GM20000 (cell line): ENCODE results near the gene ABHD16B.

Source experiments
- DNase-seq: peaks from one replicate; pipeline ENCODE4 v3.0.0; 2012; ENCODE audit warnings: low spot score
- TF ChIP-seq, protein P1 (sequence below): IDR thresholded peaks from 2 replicates; pipeline ENCODE4 v1.5.1; 2012; ENCODE audit warnings: mild to moderate bottlenecking, control low read depth; ENCODE audit errors: extremely low read depth, missing control alignments

ABHD16B gene

DNA sequence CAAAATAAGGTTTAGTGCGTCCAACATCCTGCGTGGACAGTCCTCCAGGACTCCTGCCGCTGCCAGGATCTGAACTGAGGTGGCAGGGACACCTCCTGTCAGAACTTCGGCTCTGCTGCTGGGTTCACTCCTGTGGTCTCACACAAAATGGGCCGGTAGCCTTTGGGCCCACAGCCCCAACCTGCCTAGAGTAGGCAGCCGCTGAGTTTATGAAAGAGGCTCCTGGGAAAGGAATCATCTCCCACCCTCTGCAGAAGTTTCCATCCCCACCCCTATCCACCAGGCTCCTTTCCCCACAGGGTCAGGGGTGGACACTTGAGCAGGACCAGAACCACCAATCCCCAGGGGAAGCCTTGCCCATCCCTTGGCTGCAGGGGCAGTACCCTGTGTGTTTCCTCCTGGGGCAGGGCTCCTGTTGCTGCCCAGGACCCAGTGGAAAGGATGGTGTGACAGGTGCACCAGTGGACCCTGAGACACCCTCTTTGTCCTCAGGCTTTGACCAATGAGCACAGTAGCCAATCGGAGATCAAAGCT, 2.1 kb upstream of the ABHD16B start:
- TF ChIP-seq, protein P1, sequence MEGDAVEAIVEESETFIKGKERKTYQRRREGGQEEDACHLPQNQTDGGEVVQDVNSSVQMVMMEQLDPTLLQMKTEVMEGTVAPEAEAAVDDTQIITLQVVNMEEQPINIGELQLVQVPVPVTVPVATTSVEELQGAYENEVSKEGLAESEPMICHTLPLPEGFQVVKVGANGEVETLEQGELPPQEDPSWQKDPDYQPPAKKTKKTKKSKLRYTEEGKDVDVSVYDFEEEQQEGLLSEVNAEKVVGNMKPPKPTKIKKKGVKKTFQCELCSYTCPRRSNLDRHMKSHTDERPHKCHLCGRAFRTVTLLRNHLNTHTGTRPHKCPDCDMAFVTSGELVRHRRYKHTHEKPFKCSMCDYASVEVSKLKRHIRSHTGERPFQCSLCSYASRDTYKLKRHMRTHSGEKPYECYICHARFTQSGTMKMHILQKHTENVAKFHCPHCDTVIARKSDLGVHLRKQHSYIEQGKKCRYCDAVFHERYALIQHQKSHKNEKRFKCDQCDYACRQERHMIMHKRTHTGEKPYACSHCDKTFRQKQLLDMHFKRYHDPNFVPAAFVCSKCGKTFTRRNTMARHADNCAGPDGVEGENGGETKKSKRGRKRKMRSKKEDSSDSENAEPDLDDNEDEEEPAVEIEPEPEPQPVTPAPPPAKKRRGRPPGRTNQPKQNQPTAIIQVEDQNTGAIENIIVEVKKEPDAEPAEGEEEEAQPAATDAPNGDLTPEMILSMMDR = no peak
- DNase-seq = no peak

DNA sequence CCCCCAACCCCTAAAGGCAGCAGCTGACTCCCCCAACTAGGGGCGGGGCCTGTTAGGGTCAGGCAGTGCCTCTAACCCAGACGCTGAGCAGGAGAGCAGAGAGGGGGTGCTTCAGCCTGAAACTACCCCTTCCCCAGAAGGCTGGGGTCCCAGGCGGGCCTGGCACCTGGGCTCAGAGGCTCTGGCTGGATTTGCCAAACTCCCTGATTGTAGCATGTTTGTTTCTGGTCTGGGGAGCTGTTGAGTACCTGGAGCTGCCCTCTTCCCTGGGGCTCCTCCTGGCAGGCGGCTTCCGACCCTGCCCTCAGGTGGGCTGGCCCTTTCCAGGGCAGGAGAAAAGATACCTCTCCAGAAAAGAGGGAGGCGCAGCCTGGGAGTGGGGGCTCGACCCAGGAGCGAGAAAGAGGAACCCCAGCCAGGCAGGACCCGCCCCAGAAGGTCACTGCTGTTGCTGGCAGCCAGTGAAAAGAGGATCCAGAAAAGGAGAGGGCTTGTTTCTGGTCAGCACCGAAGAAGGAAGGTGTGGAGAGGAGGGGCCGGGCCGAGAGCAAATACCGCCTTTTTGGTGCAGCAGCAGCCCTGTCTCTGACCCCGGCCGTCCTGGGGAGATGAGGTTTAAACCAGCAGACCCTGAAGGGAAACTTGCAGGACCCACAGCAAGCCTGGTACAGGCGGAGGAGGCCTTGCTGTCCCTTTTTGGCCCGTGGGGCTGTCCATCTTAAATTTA, 810 bp upstream of the ABHD16B start:
- DNase-seq = no peak
- TF ChIP-seq, protein P1 = no peak

DNA sequence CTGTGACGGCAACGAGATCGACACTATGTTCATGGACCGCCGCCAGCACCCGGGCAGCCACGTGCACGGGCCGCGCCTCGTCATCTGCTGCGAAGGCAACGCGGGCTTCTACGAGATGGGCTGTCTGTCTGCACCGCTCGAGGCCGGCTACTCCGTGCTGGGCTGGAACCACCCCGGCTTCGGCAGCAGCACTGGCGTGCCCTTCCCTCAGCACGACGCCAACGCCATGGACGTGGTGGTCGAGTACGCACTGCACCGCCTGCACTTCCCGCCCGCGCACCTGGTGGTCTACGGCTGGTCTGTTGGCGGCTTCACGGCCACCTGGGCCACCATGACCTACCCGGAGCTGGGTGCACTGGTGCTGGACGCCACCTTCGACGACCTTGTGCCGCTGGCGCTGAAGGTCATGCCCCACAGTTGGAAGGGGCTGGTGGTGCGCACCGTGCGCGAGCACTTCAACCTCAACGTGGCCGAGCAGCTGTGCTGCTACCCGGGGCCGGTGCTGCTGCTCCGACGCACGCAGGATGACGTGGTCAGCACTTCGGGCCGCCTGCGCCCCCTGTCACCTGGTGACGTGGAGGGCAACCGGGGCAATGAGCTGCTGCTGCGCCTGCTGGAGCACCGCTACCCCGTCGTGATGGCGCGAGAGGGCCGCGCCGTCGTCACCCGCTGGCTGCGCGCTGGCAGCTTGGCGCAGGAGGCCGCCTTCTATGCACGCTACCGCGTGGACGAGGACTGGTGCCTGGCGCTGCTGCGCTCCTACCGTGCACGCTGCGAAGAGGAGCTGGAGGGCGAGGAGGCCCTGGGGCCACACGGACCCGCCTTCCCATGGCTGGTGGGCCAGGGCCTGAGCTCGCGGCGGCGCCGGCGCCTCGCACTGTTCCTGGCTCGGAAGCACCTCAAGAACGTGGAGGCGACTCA, 943 bp downstream of the ABHD16B start:
- DNase-seq = no peak
- TF ChIP-seq, protein P1 = no peak

DNA sequence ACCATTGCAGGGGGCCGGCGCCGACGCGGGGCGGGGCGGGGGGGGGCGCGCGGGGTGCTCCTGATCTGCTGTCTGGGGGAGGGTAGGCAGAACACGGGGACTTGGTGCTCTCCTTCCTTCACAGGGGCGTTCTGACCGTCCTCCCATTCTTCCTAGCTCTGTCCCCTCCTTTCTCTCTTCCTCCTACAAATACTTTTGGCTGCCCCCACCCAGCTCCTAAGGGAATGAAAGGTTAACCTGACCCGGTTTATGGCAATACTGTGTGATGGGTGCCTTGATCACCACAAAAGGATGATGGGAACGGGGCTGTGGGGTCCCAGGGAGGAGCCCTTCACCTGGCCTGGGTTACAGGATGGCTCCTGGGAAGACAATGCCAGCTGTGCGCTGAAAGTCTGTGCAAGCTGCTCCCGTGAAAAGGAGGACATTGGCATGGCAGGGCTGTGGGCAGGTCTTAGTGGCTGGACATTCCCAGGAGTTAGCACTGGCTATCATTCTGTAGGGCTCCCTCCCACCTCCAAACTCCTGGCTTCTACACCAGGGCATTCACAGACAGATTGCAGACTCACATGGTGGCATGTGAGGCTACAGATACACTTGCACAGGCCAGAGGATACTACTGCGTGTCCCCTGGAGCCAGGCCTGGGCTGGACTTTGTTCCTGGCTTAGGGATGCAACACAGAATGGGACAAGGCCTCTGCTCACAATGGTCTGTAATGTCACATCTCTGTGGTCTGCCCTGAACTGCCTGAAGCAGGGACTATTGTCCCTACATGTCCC, 1.9 kb downstream of the ABHD16B start:
- TF ChIP-seq, protein P1 = no peak
- DNase-seq = no peak

DNA sequence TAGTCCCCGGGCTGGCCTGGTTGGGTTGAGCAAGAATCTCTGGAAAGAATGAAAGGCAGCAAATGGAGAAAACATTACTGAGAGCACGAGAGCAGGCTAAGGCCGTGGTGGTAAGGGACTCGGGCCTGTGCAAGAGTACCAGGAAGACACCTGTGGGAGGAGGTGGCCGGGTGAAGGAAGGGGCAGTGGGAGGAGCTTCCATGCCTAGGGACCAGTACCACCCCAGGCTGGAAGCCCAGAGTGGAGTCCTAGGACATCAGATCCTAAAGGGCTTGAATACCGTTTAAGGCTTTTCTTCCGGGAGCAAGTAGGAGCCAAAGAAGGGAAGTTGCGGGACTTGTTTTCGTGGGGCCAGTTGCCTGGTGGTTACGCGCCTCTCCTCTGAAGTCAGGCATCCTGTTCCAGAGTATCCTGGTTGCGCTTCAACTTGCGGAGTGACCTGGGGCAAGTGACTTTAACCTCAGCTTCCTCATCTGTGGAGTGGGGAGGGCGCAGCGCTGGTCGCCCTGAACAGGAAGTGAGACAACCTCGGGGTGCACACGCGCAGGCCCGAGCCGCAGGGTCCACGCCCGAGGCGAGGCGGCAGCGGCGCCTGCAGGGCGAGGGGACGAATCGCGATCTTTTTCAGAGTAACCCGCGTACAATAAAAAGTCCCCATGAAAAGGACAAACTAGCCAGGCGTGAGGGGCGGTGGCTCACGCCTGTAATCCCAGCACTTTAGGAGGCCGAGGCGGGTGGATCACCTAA, 2.7 kb downstream of the ABHD16B start:
- DNase-seq = peak; percentile 97
- TF ChIP-seq, protein P1 = peak; percentile 90

DNA sequence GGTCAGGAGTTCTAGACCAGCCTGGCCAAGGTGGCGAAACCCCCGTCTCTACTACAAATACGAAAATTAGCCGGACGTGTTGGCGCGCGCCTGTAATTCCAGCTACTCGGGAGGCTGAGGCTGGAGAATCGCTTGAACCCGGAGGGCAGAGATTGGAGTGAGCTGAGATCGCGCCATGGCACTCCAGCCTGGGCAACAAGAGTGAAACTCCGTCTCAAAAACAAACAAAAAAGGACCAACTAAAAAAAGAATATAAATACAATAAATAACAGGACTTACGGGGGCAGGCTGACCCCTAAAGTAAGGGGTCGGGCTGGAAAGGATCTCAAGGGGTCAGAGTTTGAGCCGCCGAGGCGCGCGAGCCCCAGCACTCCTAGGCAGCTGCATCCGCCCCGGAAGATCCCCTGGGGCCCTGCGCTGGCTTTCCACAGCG, 3.3 kb downstream of the ABHD16B start:
- TF ChIP-seq, protein P1 = no peak
- no peak for DNase-seq
